ENCODE results near the gene EBLN2.

The EBLN2 gene

DNA sequence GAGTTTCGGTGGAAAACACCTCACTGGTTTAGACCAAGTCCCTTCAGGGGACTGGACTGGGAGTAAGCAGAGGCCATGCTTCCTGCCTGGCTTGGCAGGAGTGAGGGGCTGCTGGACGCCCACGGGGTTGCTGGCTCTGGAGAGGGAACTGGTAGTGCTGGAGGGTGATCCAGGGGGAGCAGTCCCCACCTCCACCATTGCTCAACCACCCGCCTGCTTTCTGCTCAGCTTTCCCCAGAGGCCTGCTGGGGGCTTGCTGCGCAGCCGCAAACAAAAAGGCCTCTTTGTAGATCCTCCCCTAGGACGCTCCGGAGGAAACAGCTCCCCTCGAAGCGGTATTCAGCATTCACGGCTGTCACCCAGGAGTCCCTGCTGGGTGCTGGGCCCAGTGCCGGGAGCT is 33.5 kb downstream of the EBLN2 start:
- Histone ChIP-seq H3K36me3 (no peaks in the 10 kb centered on the region), H3K9me3 (no peaks in the 10 kb centered on the region), H3K27me3 (no peaks in the 10 kb centered on the region), H3K27ac (no peak overlapping the region), H3K4me1 (ENCODE audit: control insufficient read depth in 1 of 2, insufficient read depth in 1 of 2, low read depth in 1 of 2, low read length in 1 of 2) (peaks cover 21 to 22% of the 10 kb centered on the region in 2 experiments), H3K4me3 (ENCODE audit: low read depth in 1 of 2, low read length in 1 of 2) (no peak overlapping the region)
- TF ChIP-seq, protein P1, sequence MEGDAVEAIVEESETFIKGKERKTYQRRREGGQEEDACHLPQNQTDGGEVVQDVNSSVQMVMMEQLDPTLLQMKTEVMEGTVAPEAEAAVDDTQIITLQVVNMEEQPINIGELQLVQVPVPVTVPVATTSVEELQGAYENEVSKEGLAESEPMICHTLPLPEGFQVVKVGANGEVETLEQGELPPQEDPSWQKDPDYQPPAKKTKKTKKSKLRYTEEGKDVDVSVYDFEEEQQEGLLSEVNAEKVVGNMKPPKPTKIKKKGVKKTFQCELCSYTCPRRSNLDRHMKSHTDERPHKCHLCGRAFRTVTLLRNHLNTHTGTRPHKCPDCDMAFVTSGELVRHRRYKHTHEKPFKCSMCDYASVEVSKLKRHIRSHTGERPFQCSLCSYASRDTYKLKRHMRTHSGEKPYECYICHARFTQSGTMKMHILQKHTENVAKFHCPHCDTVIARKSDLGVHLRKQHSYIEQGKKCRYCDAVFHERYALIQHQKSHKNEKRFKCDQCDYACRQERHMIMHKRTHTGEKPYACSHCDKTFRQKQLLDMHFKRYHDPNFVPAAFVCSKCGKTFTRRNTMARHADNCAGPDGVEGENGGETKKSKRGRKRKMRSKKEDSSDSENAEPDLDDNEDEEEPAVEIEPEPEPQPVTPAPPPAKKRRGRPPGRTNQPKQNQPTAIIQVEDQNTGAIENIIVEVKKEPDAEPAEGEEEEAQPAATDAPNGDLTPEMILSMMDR (IDR thresholded peaks at IDR 0.05): no peak

DNA sequence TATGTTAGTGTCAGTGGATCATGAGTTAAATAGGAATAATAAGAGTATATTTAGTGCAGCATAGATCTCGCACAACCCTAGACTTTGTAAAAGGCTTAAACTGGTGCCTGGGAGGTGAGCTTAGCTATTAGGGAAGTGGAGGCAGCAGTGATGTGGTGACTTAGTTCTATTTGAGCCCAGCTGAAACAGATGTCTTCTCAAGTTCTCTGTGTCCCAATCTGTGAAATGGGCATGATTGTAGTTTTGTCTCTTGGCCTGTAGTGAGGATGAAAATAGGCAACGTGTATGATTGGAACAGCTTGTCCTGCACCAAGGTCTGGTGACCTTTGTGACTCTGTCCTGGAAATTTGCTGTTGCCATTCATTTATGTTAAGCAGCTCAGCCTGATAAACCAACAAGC is 34.7 kb downstream of the EBLN2 start:
- Histone ChIP-seq H3K4me3 (ENCODE audit: low read depth in 1 of 2, low read length in 1 of 2) (no peak overlapping the region), H3K9me3 (no peaks in the 10 kb centered on the region), H3K4me1 (ENCODE audit: control insufficient read depth in 1 of 2, insufficient read depth in 1 of 2, low read depth in 1 of 2, low read length in 1 of 2) (peaks cover 21 to 25% of the 10 kb centered on the region in 2 experiments), H3K27me3 (no peaks in the 10 kb centered on the region), H3K36me3 (no peaks in the 10 kb centered on the region), H3K27ac (no peak overlapping the region)
- TF ChIP-seq, protein P1 (IDR thresholded peaks at IDR 0.05): no peak

DNA sequence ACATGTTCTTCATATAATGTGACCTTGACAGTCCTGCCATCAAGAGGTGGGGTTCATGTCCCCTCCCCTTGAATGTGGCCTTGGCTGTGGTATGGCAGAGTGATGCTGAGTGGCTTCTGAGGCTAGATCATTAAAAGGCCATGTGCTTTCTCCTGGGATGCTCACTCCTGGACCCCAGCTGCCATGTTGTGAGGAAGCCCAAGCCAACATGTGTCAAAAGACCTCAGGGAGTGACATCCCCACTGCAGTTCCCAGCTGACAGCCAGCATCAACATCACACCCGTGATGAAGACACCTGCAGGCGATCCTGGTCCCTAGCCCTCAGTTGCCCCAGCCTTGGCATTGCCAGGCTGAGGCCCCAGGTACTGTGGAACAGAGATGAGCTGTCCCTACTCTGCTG is 36.6 kb downstream of the EBLN2 start:
- Histone ChIP-seq H3K27me3 (no peaks in the 10 kb centered on the region), H3K4me3 (ENCODE audit: low read depth in 1 of 2, low read length in 1 of 2) (no peak overlapping the region), H3K9me3 (no peaks in the 10 kb centered on the region), H3K4me1 (ENCODE audit: control insufficient read depth in 1 of 2, insufficient read depth in 1 of 2, low read depth in 1 of 2, low read length in 1 of 2) (peaks cover 21 to 25% of the 10 kb centered on the region in 2 experiments), H3K36me3 (no peaks in the 10 kb centered on the region), H3K27ac (no peak overlapping the region)
- TF ChIP-seq, protein P1 (IDR thresholded peaks at IDR 0.05): no peak

DNA sequence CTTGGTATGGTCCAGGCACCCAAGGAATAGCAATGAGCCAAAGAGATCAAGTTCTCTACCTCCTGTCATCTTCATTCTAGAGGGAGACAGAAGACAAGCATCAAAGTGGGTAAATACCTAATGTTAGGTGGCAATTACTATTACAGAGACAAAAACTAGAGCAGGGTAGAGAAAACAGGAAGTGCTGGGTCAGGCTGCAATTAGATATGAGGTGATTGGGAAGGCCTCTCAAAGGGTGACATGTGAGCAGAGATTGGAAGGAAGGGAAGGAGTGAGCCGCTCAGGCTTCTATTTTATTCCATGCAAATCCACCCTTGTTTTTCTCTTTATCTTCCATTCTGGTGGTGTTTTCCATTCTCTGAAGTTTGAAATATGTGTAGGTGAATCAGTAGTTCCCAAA is 37.4 kb downstream of the EBLN2 start:
- no peak overlapping the region for H3K27ac ChIP-seq
- no peaks in the 10 kb centered on the region for H3K27me3 ChIP-seq
- H3K9me3 ChIP-seq: no peaks in the 10 kb centered on the region
- H3K36me3 ChIP-seq: no peaks in the 10 kb centered on the region
- TF ChIP-seq, protein P1 (IDR thresholded peaks at IDR 0.05): no peak
- H3K4me3 ChIP-seq (ENCODE audit: low read depth in 1 of 2, low read length in 1 of 2): no peak overlapping the region
- peaks cover 14 to 18% of the 10 kb centered on the region in 2 experiments for H3K4me1 ChIP-seq (ENCODE audit: control insufficient read depth in 1 of 2, insufficient read depth in 1 of 2, low read depth in 1 of 2, low read length in 1 of 2)

DNA sequence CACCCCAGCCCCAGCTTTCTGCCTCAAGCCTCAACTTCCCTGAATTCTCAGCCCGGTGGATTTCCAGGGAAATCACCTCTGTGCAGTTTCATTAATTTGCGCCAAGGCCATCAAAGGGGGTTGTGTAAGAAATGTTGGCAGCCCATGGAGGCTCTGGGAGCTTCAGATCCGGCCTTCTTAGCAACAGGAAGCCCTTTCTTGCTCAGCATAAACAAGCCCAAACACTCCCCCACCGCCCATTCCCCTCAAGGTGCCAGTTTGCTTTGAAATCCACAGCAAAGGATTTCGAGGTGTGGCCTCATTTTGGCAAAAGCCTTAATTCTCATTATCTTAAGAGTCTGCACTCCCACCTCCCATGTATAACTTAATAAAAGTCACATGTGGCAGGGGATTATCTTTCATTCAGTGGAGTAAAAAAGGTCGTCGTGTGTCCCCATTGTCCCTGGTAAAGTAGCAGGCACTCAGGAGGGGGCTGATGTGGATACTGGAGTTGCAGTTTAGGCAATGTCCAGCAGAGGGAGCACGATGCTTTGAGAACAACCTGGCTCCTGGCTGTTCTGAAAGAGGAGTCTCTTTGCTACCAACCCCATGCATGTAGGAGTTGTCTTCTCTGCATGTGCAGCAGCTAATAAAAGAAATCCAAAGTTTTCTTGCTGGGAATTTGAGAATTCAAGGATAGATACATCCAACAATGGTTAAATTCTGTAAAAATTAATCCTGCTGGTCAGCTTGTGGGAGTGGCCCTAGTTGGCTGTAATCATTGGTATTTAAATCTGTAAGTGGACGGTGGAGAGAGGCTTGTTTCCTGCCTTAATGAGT is 39.5 kb downstream of the EBLN2 start:
- TF ChIP-seq, protein P1 (IDR thresholded peaks at IDR 0.05): peak; percentile 89
- H3K27ac ChIP-seq: no peak overlapping the region
- no peaks in the 10 kb centered on the region for H3K27me3 ChIP-seq
- no peaks in the 10 kb centered on the region for H3K36me3 ChIP-seq
- no peak overlapping the region for H3K4me3 ChIP-seq (ENCODE audit: low read depth in 1 of 2, low read length in 1 of 2)
- peaks cover 0 to 4% of the 10 kb centered on the region in 2 experiments for H3K4me1 ChIP-seq (ENCODE audit: control insufficient read depth in 1 of 2, insufficient read depth in 1 of 2, low read depth in 1 of 2, low read length in 1 of 2)
- no peaks in the 10 kb centered on the region for H3K9me3 ChIP-seq
